WTC11 (cell line): ENCODE results near the gene UBAP1L.

Experiments used
- ETV6 ChIP-seq: sonication (generic); formaldehyde crosslinking; IDR thresholded peaks from 2 replicates; pipeline ENCODE4 v1.8.1; 2022; ENCODE audit warnings: mild to moderate bottlenecking, missing genetic modification reagents
- NFATC4 ChIP-seq: fragments of 250-450 bp; sonication (Bioruptor Pico); IDR thresholded peaks from 2 replicates; pipeline ENCODE4 v1.9.0; 2021; ENCODE audit warnings: mild to moderate bottlenecking
- SMAD4 ChIP-seq: sonication (generic); formaldehyde crosslinking; IDR thresholded peaks from 2 replicates; pipeline ENCODE4 v1.8.0; 2022; ENCODE audit warnings: mild to moderate bottlenecking, missing genetic modification reagents
- TEAD4 ChIP-seq: sonication (generic); formaldehyde crosslinking; IDR thresholded peaks from 2 replicates; pipeline ENCODE4 v1.8.0; 2022; ENCODE audit warnings: mild to moderate bottlenecking, missing genetic modification reagents
- TP53 ChIP-seq: sonication (generic); formaldehyde crosslinking; IDR thresholded peaks from 2 replicates; pipeline ENCODE4 v1.8.1; 2023; ENCODE audit warnings: mild to moderate bottlenecking, missing genetic modification reagents
- ZNF121 ChIP-seq: sonication (generic); formaldehyde crosslinking; IDR thresholded peaks from 2 replicates; pipeline ENCODE4 v1.8.0; 2023; ENCODE audit warnings: missing genetic modification reagents
- ZNF263 ChIP-seq: sonication (generic); formaldehyde crosslinking; IDR thresholded peaks from 2 replicates; pipeline ENCODE4 v1.8.1; 2022; ENCODE audit warnings: low read depth, mild to moderate bottlenecking, moderate library complexity, missing genetic modification reagents
- ZNF416 ChIP-seq: fragments of 250-450 bp; sonication (Bioruptor Pico); IDR thresholded peaks from 2 replicates; pipeline ENCODE4 v1.9.0; 2021; ENCODE audit warnings: mild to moderate bottlenecking, inconsistent platforms
- TF ChIP-seq, protein P1 (sequence below): fragments of 200-600 bp; IDR thresholded peaks from 2 replicates; pipeline ENCODE4 v1.8.0; 2022; ENCODE audit warnings: antibody characterized with exemption
- TF ChIP-seq, protein P2 (sequence below): sonication (generic); formaldehyde crosslinking; conservative IDR thresholded peaks from 2 replicates; pipeline ENCODE4 v1.8.1; 2023; ENCODE audit warnings: mild to moderate bottlenecking, low read depth, missing genetic modification reagents, moderate library complexity
- TF ChIP-seq, protein P3 (sequence below): sonication (generic); formaldehyde crosslinking; IDR thresholded peaks from 2 replicates; pipeline ENCODE4 v1.8.1; 2022; ENCODE audit warnings: low read depth, mild to moderate bottlenecking, moderate library complexity, missing genetic modification reagents, borderline replicate concordance
- TF ChIP-seq, protein P4 (sequence below): sonication (generic); formaldehyde crosslinking; IDR thresholded peaks from 2 replicates; pipeline ENCODE4 v1.8.0; 2022; ENCODE audit warnings: mild to moderate bottlenecking, missing genetic modification reagents
- TF ChIP-seq, protein P5 (sequence below): fragments of 250-450 bp; sonication (Bioruptor Pico); conservative IDR thresholded peaks from 2 replicates; pipeline ENCODE4 v1.9.0; 2021; ENCODE audit warnings: mild to moderate bottlenecking
- TF ChIP-seq, protein P6 (sequence below): sonication (generic); formaldehyde crosslinking; IDR thresholded peaks from 2 replicates; pipeline ENCODE4 v1.8.1; 2023; ENCODE audit warnings: mild to moderate bottlenecking, missing genetic modification reagents, moderate library complexity

DNA sequence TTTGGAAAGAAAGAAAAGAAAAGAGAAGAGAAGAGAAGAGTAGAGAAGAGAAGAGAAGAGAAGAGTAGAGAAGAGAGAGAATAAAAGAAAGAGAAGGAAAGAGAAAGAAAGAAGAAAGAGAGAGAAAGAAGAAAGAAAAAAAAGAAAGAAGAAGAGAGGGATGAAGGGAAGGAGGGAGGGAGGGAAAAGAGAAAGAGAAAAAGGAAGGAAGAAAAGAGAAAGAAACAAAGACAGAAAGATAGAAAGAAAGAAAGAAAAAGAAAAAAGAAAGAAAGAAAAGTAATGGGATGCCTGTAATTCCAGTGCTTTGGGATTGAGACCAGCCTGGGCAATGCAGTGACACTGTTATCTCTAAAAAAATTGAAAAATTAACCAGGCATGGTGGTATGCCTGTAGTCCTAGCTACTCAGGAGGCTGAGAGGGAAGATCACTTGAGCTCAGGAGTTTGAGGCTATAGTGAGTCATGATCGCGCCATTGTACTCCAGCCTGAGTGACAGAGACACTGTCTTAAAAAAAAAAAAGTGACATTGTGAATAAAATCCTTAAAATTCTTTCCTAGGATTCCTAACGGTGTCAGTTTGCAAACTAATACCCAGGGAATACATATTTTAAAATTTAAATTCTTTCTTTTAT lies 48.9 kb downstream of the UBAP1L start:
- TF ChIP-seq ETV6 (CRISPR knock-in tag) (no peak), ZNF263 (CRISPR knock-in tag) (no peak), ZNF416 (no peak), ZNF121 (CRISPR knock-in tag) (no peak), TEAD4 (CRISPR knock-in tag) (no peak), SMAD4 (CRISPR knock-in tag) (no peak), NFATC4 (CRISPR knock-in tag) (no peak), TP53 (CRISPR knock-in tag) (no peak)
- TF ChIP-seq, protein P1, sequence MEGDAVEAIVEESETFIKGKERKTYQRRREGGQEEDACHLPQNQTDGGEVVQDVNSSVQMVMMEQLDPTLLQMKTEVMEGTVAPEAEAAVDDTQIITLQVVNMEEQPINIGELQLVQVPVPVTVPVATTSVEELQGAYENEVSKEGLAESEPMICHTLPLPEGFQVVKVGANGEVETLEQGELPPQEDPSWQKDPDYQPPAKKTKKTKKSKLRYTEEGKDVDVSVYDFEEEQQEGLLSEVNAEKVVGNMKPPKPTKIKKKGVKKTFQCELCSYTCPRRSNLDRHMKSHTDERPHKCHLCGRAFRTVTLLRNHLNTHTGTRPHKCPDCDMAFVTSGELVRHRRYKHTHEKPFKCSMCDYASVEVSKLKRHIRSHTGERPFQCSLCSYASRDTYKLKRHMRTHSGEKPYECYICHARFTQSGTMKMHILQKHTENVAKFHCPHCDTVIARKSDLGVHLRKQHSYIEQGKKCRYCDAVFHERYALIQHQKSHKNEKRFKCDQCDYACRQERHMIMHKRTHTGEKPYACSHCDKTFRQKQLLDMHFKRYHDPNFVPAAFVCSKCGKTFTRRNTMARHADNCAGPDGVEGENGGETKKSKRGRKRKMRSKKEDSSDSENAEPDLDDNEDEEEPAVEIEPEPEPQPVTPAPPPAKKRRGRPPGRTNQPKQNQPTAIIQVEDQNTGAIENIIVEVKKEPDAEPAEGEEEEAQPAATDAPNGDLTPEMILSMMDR = no peak
- TF ChIP-seq, protein P2, sequence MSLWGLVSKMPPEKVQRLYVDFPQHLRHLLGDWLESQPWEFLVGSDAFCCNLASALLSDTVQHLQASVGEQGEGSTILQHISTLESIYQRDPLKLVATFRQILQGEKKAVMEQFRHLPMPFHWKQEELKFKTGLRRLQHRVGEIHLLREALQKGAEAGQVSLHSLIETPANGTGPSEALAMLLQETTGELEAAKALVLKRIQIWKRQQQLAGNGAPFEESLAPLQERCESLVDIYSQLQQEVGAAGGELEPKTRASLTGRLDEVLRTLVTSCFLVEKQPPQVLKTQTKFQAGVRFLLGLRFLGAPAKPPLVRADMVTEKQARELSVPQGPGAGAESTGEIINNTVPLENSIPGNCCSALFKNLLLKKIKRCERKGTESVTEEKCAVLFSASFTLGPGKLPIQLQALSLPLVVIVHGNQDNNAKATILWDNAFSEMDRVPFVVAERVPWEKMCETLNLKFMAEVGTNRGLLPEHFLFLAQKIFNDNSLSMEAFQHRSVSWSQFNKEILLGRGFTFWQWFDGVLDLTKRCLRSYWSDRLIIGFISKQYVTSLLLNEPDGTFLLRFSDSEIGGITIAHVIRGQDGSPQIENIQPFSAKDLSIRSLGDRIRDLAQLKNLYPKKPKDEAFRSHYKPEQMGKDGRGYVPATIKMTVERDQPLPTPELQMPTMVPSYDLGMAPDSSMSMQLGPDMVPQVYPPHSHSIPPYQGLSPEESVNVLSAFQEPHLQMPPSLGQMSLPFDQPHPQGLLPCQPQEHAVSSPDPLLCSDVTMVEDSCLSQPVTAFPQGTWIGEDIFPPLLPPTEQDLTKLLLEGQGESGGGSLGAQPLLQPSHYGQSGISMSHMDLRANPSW (CRISPR knock-in tag) = no peak
- TF ChIP-seq, protein P3, sequence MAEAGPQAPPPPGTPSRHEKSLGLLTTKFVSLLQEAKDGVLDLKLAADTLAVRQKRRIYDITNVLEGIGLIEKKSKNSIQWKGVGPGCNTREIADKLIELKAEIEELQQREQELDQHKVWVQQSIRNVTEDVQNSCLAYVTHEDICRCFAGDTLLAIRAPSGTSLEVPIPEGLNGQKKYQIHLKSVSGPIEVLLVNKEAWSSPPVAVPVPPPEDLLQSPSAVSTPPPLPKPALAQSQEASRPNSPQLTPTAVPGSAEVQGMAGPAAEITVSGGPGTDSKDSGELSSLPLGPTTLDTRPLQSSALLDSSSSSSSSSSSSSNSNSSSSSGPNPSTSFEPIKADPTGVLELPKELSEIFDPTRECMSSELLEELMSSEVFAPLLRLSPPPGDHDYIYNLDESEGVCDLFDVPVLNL (CRISPR knock-in tag) = no peak
- TF ChIP-seq, protein P4, sequence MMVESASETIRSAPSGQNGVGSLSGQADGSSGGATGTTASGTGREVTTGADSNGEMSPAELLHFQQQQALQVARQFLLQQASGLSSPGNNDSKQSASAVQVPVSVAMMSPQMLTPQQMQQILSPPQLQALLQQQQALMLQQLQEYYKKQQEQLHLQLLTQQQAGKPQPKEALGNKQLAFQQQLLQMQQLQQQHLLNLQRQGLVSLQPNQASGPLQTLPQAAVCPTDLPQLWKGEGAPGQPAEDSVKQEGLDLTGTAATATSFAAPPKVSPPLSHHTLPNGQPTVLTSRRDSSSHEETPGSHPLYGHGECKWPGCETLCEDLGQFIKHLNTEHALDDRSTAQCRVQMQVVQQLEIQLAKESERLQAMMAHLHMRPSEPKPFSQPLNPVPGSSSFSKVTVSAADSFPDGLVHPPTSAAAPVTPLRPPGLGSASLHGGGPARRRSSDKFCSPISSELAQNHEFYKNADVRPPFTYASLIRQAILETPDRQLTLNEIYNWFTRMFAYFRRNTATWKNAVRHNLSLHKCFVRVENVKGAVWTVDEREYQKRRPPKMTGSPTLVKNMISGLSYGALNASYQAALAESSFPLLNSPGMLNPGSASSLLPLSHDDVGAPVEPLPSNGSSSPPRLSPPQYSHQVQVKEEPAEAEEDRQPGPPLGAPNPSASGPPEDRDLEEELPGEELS (CRISPR knock-in tag) = no peak
- TF ChIP-seq, protein P5, sequence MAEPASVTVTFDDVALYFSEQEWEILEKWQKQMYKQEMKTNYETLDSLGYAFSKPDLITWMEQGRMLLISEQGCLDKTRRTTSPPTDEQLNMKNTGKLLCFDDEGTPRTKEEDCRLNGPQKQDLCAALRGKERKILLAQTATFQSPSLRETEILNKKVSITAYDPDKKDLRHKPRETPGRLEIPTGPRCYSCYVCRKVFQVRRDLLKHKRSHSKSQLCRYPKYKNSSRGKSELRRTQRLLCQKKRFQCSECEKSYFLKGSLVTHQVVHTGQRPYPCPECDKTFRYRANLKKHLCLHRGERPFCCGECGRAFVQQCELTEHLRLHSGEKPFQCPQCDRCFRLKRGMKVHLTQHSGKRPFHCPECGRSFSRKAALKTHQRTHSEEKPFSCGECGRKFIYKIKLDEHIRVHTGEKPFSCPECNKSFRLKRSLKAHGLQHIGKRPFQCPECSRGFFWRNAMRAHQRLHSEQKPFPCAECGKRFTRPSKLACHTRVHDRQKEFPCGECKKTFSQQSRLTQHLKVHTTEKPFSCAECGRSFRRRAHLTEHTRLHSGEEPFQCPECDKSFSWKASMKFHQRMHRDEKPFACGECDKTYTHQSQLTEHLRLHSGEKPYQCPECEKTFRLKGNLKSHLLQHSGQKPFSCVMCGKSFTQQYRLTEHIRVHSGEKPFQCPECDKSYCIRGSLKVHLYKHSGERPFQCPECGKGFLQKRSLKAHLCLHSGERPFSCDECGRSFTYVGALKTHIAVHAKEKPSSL (CRISPR knock-in tag) = no peak
- TF ChIP-seq, protein P6, sequence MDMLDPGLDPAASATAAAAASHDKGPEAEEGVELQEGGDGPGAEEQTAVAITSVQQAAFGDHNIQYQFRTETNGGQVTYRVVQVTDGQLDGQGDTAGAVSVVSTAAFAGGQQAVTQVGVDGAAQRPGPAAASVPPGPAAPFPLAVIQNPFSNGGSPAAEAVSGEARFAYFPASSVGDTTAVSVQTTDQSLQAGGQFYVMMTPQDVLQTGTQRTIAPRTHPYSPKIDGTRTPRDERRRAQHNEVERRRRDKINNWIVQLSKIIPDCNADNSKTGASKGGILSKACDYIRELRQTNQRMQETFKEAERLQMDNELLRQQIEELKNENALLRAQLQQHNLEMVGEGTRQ (CRISPR knock-in tag) = no peak
